ENCODE results near the gene PYGM.

PYGM gene

DNA sequence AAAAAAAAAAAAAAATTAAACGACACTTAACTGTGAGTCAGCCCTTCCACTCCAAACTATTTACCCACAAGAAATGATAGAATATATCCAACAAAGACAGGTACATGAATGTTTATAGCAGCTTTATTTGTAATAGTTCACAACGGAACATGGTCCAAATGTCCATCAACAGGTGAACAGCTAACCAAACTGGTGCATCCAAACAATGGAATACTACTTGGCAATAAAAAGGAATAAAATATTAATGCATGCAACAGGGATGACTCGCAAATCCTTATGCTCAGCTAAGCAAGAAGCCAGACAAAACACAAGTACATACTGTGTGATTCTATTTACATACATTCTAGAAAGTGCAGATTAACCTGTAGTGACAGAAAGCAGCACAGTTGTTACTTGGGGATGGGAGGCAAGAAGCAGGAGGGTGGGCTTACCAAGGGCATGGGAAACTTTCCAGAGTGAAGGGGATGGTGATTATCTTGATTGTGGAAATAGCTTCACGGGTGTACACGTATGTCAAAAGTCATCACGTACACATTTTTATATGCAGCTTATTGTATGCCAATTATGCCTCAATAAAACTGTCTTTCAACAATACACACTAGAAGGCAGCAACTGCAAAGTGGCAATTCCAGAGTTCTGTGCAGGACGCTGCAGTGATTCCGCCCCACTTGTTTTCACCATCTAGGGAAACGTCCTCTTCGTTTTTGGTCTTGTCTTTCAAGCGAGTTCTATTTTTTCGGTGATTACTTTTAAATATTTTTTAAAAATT is 25.2 kb upstream of the PYGM start:
- no peaks in the 10 kb centered on the region for H3K9me3 Mint-ChIP-seq
- H3K27me3 Mint-ChIP-seq = no peaks in the 10 kb centered on the region
- H3K27ac Mint-ChIP-seq = no peak overlapping the region
- H3K4me1 Mint-ChIP-seq (ENCODE audit: low read depth) = peaks cover 14% of the 10 kb centered on the region
- H3K4me3 Mint-ChIP-seq = no peak overlapping the region
- H3K36me3 Mint-ChIP-seq (ENCODE audit: low read depth) = peaks cover 16% of the 10 kb centered on the region

DNA sequence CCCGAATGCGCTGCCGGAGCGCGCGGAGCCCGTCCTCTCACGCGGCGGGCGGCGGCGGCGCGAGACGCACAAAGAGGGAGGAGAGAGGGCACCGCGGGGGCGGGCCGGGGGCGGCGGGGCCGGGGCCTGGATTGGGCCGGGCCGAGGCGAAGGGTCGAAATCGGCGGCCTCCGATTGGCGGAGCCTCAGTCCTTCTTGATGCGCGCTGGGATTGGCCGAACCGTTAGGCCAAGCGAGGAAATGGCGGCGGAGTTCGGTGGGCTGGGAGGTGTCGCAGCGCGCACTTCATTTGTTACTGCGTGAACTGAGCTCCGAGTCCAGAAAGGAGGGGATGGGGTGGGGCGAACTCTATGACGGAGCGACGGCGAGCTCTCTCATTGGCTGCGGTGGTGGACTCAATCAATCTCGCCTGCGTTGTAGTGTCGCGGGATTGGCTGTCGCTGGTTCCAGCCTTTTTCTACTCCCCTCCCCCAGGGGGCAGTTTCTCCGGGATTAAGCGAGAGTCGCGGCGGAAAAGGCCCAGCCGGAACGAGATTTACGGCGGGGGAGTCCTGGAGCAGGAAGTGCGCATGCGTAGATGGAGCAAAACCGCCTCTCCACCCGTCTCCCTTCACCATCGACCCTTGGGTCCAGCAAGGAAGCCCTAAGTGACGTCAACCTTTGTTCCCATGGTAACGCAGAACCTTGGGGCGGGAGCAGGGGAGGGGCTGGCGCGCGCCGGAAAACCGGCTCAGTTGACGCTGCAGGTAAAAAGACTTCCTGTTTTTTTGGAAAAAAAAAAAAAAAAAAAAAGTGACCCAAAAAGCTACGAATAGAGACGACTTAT is 18.9 kb upstream of the PYGM start, which contains the start of gene SF1:
Gene SF1, minus strand, starts transcription at position 70 of the 826 bp plus-strand sequence. CDS start 150 bp downstream, outside the sequence.
- Mint-ChIP-seq H3K27ac (peak within 1 kb of the TSS; percentile 99), H3K36me3 (ENCODE audit: low read depth) (peaks cover 57% of the 10 kb centered on the region), H3K4me3 (peak within 1 kb of the TSS; percentile 95), H3K9me3 (no peaks in the 10 kb centered on the region), H3K27me3 (no peaks in the 10 kb centered on the region), H3K4me1 (ENCODE audit: low read depth) (peaks cover 57% of the 10 kb centered on the region)

DNA sequence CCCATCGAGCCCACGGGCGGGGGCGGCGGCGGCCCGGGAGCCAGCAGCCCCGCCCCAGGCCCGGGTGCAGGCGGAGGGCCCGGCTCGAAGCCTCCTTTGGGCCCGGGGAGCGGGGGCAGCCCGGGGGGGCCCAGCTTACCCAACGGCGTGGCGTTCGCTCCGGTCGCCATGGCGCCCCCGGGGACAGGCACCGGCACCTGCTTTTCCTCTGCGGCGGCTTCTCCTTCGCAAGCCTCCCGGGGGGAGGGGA is 18.4 kb upstream of the PYGM start:
- Mint-ChIP-seq H3K27ac (peak overlapping the region; percentile 99), H3K36me3 (ENCODE audit: low read depth) (peaks cover 62% of the 10 kb centered on the region), H3K4me1 (ENCODE audit: low read depth) (peaks cover 63% of the 10 kb centered on the region)

DNA sequence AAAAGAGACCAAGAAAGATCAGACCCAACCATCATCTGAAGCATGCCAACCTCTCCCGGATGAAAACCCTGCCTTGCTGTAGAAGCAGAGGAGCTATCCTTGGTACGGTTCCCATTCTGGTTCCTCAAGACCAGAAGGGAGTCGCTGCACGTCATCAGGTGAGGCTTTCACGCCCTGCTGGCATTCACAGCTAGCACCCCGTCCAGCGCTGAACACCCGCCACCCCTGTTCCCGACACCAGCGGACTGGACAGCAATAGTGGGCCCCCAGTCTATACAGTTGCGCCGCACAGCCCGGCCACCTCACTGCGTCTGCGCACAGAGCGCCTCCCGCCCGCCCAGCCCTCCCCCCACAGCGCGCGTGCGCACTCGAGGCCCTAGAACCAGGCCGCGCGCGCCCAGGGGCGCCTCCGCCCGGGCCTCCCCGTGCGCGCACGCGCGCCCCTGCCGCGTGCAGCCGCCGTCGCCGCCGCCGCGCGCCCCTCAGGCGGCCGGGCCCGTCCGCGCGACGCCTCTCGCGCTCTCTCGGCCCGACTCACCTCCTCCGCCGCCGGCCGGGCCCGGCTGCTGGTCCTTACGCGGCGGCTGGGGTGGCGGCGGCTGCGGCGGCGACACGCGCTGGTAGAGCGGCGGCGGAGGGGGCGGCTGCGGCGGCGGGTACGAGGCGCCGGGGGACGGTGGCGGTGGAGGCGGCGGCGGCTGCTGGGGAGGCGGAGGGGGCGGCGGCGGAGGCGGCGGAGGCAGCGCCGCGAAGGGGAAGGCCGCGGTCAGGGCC is 17.9 kb upstream of the PYGM start:
- no peaks in the 10 kb centered on the region for H3K27me3 Mint-ChIP-seq
- peaks cover 67% of the 10 kb centered on the region for H3K36me3 Mint-ChIP-seq (ENCODE audit: low read depth)
- peaks cover 68% of the 10 kb centered on the region for H3K4me1 Mint-ChIP-seq (ENCODE audit: low read depth)
- no peaks in the 10 kb centered on the region for H3K9me3 Mint-ChIP-seq
- peak overlapping the region; percentile 95 for H3K4me3 Mint-ChIP-seq
- peak overlapping the region; percentile 93 for H3K27ac Mint-ChIP-seq

More for the DNA sequence above, 18.4 kb upstream of the PYGM start:
- H3K27me3 Mint-ChIP-seq = no peaks in the 10 kb centered on the region
- no peaks in the 10 kb centered on the region for H3K9me3 Mint-ChIP-seq
- H3K4me3 Mint-ChIP-seq = peak overlapping the region; percentile 89

DNA sequence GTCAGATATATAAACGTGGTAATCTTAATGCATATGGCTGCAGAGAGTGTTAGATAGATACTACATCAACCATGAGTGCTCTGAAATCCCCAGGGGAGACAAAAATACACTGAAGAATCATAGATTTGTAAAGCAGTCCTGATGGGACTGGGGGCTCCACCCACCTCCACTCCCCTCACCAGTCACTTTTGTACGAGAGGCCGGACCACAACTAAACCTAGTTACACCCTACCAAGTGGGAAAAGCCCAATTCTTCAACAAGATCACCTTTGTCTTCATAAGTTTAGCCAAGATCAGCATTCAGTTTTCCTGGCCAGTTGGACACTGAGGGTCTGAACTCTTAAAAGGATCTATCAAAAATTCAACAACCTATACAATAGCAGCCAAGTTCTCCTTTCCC is 17.1 kb upstream of the PYGM start:
- H3K27me3 Mint-ChIP-seq = no peaks in the 10 kb centered on the region
- H3K4me3 Mint-ChIP-seq = peak overlapping the region; percentile 95
- no peaks in the 10 kb centered on the region for H3K9me3 Mint-ChIP-seq
- peaks cover 76% of the 10 kb centered on the region for H3K4me1 Mint-ChIP-seq (ENCODE audit: low read depth)
- peak overlapping the region; percentile 93 for H3K27ac Mint-ChIP-seq
- H3K36me3 Mint-ChIP-seq (ENCODE audit: low read depth) = peaks cover 71% of the 10 kb centered on the region

DNA sequence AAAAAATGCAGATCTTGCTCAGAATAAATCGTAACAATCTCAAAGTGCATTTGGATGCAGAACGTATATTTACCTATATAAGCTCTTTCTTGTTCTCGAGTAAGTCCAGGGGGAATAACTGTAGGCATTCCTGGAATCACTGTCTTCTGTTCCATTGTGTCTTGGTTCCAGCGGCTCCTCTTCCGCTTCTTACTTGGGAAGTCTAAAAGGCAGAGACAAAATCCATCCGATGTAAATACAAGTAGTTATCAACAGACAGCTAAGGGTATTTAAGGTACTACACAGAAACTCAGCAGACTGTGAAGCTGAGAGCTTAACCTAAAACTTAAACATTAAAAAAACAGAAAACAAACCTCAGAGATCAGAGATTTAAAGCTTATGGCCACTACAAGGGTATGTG is 16.7 kb upstream of the PYGM start:
- Mint-ChIP-seq H3K4me3 (peak overlapping the region; percentile 95), H3K9me3 (no peaks in the 10 kb centered on the region), H3K27ac (peak overlapping the region; percentile 93), H3K36me3 (ENCODE audit: low read depth) (peaks cover 75% of the 10 kb centered on the region), H3K27me3 (no peaks in the 10 kb centered on the region), H3K4me1 (ENCODE audit: low read depth) (peaks cover 80% of the 10 kb centered on the region)

DNA sequence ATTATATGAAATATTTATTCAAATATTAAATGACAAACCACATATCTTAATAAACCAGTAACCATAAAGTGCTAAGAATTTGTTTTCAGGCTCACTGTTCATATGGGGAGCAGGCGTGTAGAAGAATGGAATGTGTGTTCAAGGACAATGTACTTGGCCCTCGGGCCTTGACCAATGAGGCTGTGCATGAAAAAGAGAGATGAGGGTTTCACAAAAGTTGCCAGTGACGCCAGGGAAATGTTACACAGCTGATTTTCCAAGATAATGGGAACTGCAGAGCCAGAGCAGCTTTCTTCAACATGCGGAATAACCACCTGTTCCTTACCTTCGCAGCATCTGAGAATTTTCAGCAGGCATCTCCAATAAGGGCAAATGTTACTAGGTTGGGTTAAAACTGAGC is 14.4 kb upstream of the PYGM start:
- Mint-ChIP-seq H3K4me3 (peak overlapping the region; percentile 95), H3K9me3 (no peaks in the 10 kb centered on the region), H3K36me3 (ENCODE audit: low read depth) (peaks cover 86% of the 10 kb centered on the region), H3K4me1 (ENCODE audit: low read depth) (peaks cover 84% of the 10 kb centered on the region), H3K27ac (peak overlapping the region; percentile 2), H3K27me3 (no peaks in the 10 kb centered on the region)

DNA sequence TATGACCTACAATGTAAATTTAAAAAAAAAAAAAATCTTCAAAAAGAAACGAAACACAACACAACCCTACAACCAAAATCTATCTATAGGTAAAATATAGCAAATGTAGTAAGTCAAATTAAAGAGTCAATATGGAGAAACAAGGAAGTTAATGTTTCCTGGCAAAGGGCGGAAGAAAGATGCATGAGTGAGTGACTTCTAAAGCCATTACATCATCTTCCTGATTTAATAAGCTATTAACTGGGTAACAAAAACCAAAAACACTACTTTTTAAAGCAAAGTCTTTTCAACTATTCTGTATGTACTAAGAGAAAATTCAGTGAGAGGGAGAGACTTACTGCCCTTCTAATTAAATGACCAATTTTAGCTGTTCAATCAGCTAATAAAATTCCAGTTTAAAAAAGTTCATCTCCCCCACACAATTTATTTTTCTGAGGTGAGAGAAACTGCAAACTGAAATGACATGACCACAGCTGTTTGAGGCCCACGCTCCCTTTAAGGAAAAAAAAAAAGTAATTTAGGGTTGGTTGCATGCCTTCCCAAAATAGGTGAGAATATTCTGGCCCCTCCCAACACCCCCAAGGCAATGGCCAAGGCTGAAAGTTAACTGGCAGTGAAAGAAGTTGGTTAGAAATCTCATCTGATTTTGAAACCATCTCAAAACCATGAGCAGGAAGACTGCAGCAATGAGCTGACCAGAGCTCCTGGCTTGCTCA is 12.7 kb upstream of the PYGM start:
- Mint-ChIP-seq H3K27me3 (no peaks in the 10 kb centered on the region), H3K9me3 (no peaks in the 10 kb centered on the region), H3K27ac (peak overlapping the region; percentile 60), H3K4me1 (ENCODE audit: low read depth) (peaks cover 96% of the 10 kb centered on the region), H3K4me3 (peak overlapping the region; percentile 51), H3K36me3 (ENCODE audit: low read depth) (peaks cover 100% of the 10 kb centered on the region)

DNA sequence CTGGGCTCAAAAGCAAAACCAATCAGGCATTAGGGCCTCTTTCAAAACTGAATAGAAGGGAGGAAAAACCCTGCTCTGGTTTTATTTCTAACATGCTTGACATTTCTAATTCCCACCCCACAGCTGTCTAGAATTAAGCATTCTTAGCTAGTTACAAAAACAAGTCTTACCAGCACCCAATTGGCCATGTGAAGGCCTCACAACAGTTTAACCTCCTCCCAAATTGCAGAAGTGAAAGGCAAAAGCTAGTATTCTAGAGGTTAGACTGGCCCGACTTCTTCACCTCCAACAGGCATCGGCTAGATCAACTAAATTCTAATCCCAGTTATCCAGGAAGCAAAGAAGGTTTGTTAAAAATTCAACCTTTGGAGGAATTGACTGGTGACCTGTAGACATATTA is 12.1 kb upstream of the PYGM start:
- Mint-ChIP-seq H3K9me3 (no peaks in the 10 kb centered on the region), H3K36me3 (ENCODE audit: low read depth) (peaks cover 99% of the 10 kb centered on the region), H3K4me3 (peak overlapping the region; percentile 51), H3K27me3 (no peaks in the 10 kb centered on the region), H3K27ac (peak overlapping the region; percentile 60), H3K4me1 (ENCODE audit: low read depth) (peaks cover 96% of the 10 kb centered on the region)

DNA sequence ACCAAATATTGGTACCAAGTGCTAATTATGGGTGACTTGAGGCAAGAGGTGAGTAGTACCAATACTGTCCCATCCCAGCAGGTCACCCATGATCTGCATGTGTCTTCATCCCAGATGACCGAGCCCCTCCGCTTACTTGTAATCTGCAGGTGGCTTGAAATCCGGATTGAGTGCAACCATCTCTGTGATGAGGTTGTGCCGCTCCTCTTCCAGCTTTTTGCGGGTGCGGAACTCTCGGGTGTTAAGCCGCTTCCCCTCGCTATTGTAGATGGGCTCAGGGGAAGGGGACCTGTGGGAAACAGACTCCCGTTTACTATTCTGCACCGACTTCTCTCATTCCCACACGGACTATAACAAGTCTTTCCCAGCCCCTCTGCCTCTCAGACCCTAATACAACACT is 10.3 kb upstream of the PYGM start:
- no peak overlapping the region for H3K4me3 Mint-ChIP-seq
- H3K36me3 Mint-ChIP-seq (ENCODE audit: low read depth) = peaks cover 94% of the 10 kb centered on the region
- H3K27me3 Mint-ChIP-seq = no peaks in the 10 kb centered on the region
- no peak overlapping the region for H3K27ac Mint-ChIP-seq
- no peaks in the 10 kb centered on the region for H3K9me3 Mint-ChIP-seq
- peaks cover 94% of the 10 kb centered on the region for H3K4me1 Mint-ChIP-seq (ENCODE audit: low read depth)

DNA sequence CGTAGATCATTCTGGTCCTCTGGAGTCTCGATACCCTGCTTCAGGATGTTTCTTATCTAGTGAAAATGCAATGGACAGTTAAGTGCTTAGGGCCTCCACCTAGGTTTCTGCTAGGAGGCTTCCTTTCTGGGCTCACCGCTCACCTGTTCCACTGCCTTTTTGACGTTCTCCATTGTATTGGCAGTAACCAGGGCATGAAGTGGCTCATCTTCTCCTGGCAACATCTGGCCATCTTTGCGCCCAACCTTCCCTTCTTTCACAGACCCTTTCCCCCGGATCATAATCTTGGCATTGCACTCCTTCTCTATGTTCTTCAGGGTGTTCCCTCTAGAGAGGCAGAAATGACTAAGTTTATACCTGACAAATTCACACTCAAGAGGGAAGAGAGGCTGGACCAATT is 9.5 kb upstream of the PYGM start:
- H3K36me3 Mint-ChIP-seq (ENCODE audit: low read depth) = peaks cover 94% of the 10 kb centered on the region
- H3K4me3 Mint-ChIP-seq = peak overlapping the region; percentile 17
- H3K27ac Mint-ChIP-seq = peak overlapping the region; percentile 54
- peaks cover 94% of the 10 kb centered on the region for H3K4me1 Mint-ChIP-seq (ENCODE audit: low read depth)
- H3K9me3 Mint-ChIP-seq = no peaks in the 10 kb centered on the region
- H3K27me3 Mint-ChIP-seq = no peaks in the 10 kb centered on the region

DNA sequence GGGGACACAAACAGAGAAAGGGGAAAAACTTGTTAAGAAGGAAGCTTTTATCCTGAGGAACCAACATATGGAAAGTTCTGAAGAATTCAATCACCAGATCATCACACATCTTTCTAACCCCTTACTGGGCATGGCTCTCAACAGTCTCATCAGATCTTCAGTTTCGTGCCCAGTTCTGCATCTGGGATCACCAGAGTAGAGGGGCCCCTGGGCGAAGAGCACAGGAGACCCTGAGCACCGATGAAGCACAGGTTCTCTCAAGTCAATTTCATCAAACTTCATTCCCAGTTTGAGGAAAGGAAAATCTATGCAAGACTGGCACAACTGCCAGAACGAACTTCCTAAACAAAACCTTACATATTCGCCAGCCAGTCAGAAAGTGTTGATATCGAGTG is 8.5 kb upstream of the PYGM start:
- no peaks in the 10 kb centered on the region for H3K9me3 Mint-ChIP-seq
- no peaks in the 10 kb centered on the region for H3K27me3 Mint-ChIP-seq
- peaks cover 95% of the 10 kb centered on the region for H3K4me1 Mint-ChIP-seq (ENCODE audit: low read depth)
- H3K27ac Mint-ChIP-seq = peak overlapping the region; percentile 34
- peaks cover 91% of the 10 kb centered on the region for H3K36me3 Mint-ChIP-seq (ENCODE audit: low read depth)
- H3K4me3 Mint-ChIP-seq = no peak overlapping the region

DNA sequence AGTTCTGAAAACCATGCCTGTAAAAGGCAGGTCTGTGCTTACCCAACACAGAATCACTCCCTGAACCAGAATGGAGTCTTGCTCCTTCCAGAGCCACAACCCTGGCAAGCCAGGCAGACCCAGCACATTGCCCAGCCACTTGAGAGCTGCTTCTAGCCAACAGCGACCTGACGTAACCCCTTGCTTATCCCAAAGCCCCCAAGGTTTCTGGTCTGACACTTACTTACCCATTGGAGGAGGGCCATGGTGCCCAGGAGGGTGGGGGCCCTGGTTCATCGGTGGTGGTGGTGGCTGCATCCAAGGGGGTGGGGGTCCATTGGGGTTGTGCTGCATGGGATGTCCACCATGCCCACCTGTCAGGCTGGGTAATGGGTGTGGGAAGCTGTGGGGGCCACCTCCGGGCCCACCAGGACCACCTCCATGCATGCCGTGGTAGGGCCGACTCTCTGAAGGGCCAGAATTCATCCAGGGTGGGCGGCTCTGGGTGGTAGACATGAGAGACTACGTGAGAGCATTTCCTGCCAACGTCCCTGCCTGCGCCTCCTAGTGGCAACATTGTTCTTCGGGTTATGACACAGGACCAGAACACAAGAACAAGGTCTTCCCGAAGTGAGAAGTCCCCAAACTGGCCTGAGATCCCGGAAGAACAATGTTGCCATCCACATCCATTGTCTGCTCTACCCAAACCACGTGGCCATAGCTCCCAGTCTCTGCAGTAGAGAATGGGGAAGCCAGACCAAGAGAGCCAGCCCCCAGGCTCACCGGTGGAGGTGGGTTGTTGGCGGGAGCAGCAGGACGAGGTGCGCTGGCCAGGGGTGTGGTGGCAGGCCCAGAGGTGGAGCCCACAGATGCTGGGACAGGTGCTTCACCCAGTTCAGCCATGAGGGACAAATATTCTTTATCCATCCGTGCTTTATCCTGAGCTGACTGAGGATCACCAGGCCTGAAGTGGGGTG is 7.8 kb upstream of the PYGM start:
- Mint-ChIP-seq H3K4me3 (no peak overlapping the region), H3K27me3 (no peaks in the 10 kb centered on the region)

More for the DNA sequence above, 7.8 kb upstream of the PYGM start:
- Mint-ChIP-seq H3K9me3 (no peaks in the 10 kb centered on the region), H3K4me1 (ENCODE audit: low read depth) (peaks cover 95% of the 10 kb centered on the region), H3K36me3 (ENCODE audit: low read depth) (peaks cover 91% of the 10 kb centered on the region), H3K27ac (peak overlapping the region; percentile 76)

Data from stimulated activated naive CD8-positive, alpha-beta T cell treated with anti-CD3 and anti-CD28 coated beads, Interleukin-15, Interleukin-2, amounts not matched to agents 100 ng/mL and 50 ng/mL, for 24 hours (primary cell).